Keratinocyte (primary cell): ENCODE data around the gene SLC40A1. TPM values are rescaled to one million over a fixed set of nuclear protein-coding genes. Genes with fewer than 3 reads are reported as not detected.
A peak's percentile ranks its signal among the peaks of the same experiment; 100 is the strongest.

Source experiments
- DNase-seq: peaks from one replicate; pipeline ENCODE4 v3.0.0-alpha.2; 2011; ENCODE audit warnings: low read depth, missing footprints, low spot score
- FAIRE-seq: peaks from 2 replicates; lab custom pipeline; 2011; peaks lifted over from hg19 to GRCh38; lab: Jason Lieb, UNC
- H2AFZ ChIP-seq: 2 replicates; pipeline ENCODE4 v1.6.0; 2012; ENCODE audit warnings: low read length, control low read depth, inconsistent platforms; ENCODE audit not compliant: control insufficient read depth
- H3K27ac ChIP-seq: 2 replicates; pipeline ENCODE4 v1.5.1; 2011; ENCODE audit warnings: low read length; ENCODE audit not compliant: control insufficient read depth, insufficient read depth
- H3K27me3 ChIP-seq: 3 replicates; pipeline ENCODE4 v1.6.0; 2011; ENCODE audit warnings: low read length; ENCODE audit not compliant: control insufficient read depth, insufficient read depth; ENCODE audit errors: extremely low read depth
- H3K36me3 ChIP-seq, 2 experiments: 2 replicates in 1 of 2; 3 replicates in 1 of 2; pipeline ENCODE4 v1.5.1; 2011; ENCODE audit warnings: low read length in 2 of 2, mild to moderate bottlenecking in 1 of 2; ENCODE audit not compliant: control insufficient read depth in 2 of 2, insufficient read depth in 2 of 2; ENCODE audit errors: extremely low read depth in 1 of 2
- H3K4me1 ChIP-seq: 3 replicates; pipeline ENCODE4 v1.5.1; 2011; ENCODE audit warnings: low read length; ENCODE audit not compliant: control insufficient read depth, insufficient read depth; ENCODE audit errors: extremely low read depth
- H3K4me2 ChIP-seq: 3 replicates; pipeline ENCODE4 v1.6.0; 2011; ENCODE audit warnings: low read depth, low read length; ENCODE audit not compliant: control insufficient read depth, insufficient read depth; ENCODE audit errors: extremely low read depth
- H3K4me3 ChIP-seq, 3 experiments: fragments of 200-600 bp in 1 of 3; sonication (generic) in 1 of 3; 2 replicates in 2 of 3; 3 replicates in 1 of 3; pipeline ENCODE4 v1.5.1; 2011 to 2016; ENCODE audit warnings: low read length in 3 of 3, mild to moderate bottlenecking in 3 of 3, control low read depth in 2 of 3, inconsistent platforms in 1 of 3, low read depth in 1 of 3, mixed read lengths in 1 of 3, mixed run types in 1 of 3, moderate library complexity in 1 of 3; ENCODE audit not compliant: control insufficient read depth in 2 of 3, insufficient read depth in 2 of 3; ENCODE audit errors: extremely low read depth in 1 of 3
- H3K79me2 ChIP-seq: 2 replicates; pipeline ENCODE4 v1.6.0; 2012; ENCODE audit warnings: low read length; ENCODE audit not compliant: control insufficient read depth, insufficient read depth
- H3K9ac ChIP-seq: 3 replicates; pipeline ENCODE4 v1.6.0; 2011; ENCODE audit warnings: low read length; ENCODE audit not compliant: control insufficient read depth, insufficient read depth; ENCODE audit errors: extremely low read depth
- H3K9me1 ChIP-seq: 3 replicates; pipeline ENCODE4 v1.6.0; 2011; ENCODE audit warnings: low read length; ENCODE audit not compliant: control insufficient read depth, insufficient read depth; ENCODE audit errors: extremely low read depth
- H3K9me3 ChIP-seq: 2 replicates; pipeline ENCODE4 v1.5.1; 2012; ENCODE audit warnings: low read depth, low read length; ENCODE audit not compliant: control insufficient read depth
- H4K20me1 ChIP-seq: 3 replicates; pipeline ENCODE4 v1.6.0; 2011; ENCODE audit warnings: low read length; ENCODE audit not compliant: control insufficient read depth, insufficient read depth; ENCODE audit errors: extremely low read depth
- EZH2 ChIP-seq: IDR thresholded peaks from one replicate; pipeline ENCODE4 v1.6.1; 2012; ENCODE audit warnings: inconsistent platforms, mild to moderate bottlenecking, low read length, moderate library complexity
- dilution Hi-C: fragments of 300-500 bp; cut with MboI; formaldehyde crosslinking; loops from one replicate; pipeline ENCODE4 v1.7.0; 2020; ENCODE audit warnings: low sequenced_read_pairs; ENCODE audit not compliant: extremely low pct_ligation_motif_present
- polyA plus RNA-seq, 5 experiments: library from polyadenylated mRNA; depleted of rRNA in 3 of 5; stranded (reverse) in 3 of 5; stranded (forward) in 1 of 5; unstranded in 1 of 5; fragments of >200 nt; gene quantifications; 1 replicate in 1 of 5; 2 replicates in 3 of 5; 3 replicates in 1 of 5; pipeline versions ENCODE4 v1.2.1 to v1.2.3, GENCODE V29; 2011 to 2012; ENCODE audit warnings: missing spikeins in 2 of 5, low read depth in 1 of 5, low replicate concordance in 1 of 5
- TF ChIP-seq, protein P1 (sequence below), 3 experiments: IDR thresholded peaks in 1 of 3; conservative IDR thresholded peaks in 1 of 3; optimal IDR thresholded peaks in 1 of 3; 2 replicates in 2 of 3; 3 replicates in 1 of 3; pipeline versions ENCODE3 to v1.5.1; 2011; ENCODE audit warnings: low read length in 3 of 3, mild to moderate bottlenecking in 3 of 3, moderate library complexity in 2 of 3, control low read depth in 1 of 3, inconsistent platforms in 1 of 3; ENCODE audit not compliant: insufficient read depth in 2 of 3; ENCODE audit errors: extremely low read depth in 1 of 3

SLC40A1 gene
- polyA plus RNA-seq, 1 donor (not counting 4 experiments of a cell fraction or from before 2014, with no cell fraction given), result 0.09 TPM

DNA sequence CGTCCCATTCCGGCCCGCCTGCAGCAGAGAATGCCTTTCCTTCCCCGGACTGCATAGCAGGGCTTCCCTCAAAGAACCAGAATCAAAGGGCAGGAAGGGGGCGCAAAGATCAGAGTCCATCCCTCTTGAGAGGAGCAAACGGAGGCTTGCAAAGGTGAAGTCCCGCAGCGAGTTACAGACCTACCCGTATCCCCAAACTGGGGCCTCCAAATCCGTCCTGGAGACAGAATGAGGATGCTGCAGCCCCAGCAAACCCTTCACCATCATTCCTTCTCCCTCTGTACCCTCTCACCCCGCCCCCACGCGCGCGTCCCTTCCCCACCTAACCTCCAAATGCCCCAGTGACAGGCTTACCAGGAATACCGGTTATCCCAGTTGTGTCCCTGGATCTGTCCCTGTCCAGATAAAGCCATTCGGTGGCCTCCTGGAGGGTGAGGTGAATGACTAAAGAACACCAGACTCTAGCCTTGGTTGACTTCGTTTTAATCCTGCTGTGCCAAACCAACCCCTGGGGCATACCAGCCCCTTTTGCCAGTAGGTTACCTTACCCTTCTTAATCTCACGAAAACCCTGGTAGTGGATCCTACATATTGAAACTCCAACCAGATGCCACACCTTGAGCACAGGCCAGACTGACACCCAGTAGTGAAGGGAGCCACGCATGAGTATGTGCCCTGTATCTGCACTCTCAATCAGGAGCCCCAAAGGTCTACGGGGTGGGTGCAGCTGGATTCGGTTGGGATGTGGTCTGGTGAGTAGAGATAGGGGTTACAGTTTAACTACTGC, 961 bp upstream of the SLC40A1 start:
- Histone ChIP-seq H3K4me3 (peak overlapping the region in 1 of 3 experiments; percentile 60), H3K27ac (no peak overlapping the region), H4K20me1 (no peaks in the 10 kb centered on the region), H3K27me3 (peaks cover 36% of the 10 kb centered on the region), H3K9ac (no peak overlapping the region), H3K4me2 (peak overlapping the region; percentile 90), H3K79me2 (no peaks in the 10 kb centered on the region), H3K4me1 (peaks cover 5% of the 10 kb centered on the region), H3K36me3 (no peaks in the 10 kb centered on the region), H2AFZ (no peak overlapping the region), H3K9me3 (no peaks in the 10 kb centered on the region), H3K9me1 (no peaks in the 10 kb centered on the region)
- DNase-seq, result no peak
- no peak for FAIRE-seq
- peak; percentile 80 for TF ChIP-seq EZH2
- TF ChIP-seq, protein P1, sequence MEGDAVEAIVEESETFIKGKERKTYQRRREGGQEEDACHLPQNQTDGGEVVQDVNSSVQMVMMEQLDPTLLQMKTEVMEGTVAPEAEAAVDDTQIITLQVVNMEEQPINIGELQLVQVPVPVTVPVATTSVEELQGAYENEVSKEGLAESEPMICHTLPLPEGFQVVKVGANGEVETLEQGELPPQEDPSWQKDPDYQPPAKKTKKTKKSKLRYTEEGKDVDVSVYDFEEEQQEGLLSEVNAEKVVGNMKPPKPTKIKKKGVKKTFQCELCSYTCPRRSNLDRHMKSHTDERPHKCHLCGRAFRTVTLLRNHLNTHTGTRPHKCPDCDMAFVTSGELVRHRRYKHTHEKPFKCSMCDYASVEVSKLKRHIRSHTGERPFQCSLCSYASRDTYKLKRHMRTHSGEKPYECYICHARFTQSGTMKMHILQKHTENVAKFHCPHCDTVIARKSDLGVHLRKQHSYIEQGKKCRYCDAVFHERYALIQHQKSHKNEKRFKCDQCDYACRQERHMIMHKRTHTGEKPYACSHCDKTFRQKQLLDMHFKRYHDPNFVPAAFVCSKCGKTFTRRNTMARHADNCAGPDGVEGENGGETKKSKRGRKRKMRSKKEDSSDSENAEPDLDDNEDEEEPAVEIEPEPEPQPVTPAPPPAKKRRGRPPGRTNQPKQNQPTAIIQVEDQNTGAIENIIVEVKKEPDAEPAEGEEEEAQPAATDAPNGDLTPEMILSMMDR (optimal IDR thresholded peaks at IDR 0.05 in 1 of 3, IDR thresholded peaks at IDR 0.05 in 1 of 3, conservative IDR thresholded peaks at IDR 0.05 in 1 of 3; ENCODE audit: extremely low read depth in 1 of 3, insufficient read depth in 2 of 3, low read length in 3 of 3), result no peak
- dilution Hi-C loops, result no loop called here

DNA sequence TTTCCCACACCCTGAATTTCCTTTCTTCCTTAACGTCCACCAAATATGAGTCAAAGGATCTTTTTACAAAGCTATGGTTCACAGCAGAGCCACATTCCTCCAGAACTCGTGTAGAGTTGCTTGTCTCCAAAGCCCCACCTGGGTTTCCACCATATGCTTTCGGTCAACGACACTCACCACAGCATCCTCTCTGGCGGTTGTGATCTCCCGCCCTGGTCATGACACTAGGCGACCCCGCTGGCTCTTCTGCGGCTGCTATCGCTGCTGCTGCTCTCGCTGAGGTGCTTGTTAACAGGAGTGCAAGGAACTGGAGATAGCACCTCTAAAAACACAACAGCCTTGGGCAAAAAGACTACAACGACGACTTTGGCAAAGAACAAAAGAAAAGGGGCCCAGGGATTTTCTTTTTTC, 340 bp downstream of the SLC40A1 start:
- dilution Hi-C loops, result no loop called here
- peak overlapping the region; percentile 90 for H3K4me2 ChIP-seq
- FAIRE-seq (no peak), DNase-seq (no peak)
- H3K36me3 ChIP-seq, result no peaks in the 10 kb centered on the region
- H3K9ac ChIP-seq, result no peak overlapping the region
- H3K9me3 ChIP-seq, result no peaks in the 10 kb centered on the region
- peak overlapping the region; percentile 2 for H2AFZ ChIP-seq
- H3K9me1 ChIP-seq, result no peaks in the 10 kb centered on the region
- peak overlapping the region; percentile 31 to 61 (median 60) for H3K4me3 ChIP-seq
- H3K79me2 ChIP-seq, result no peaks in the 10 kb centered on the region
- H3K27me3 ChIP-seq, result peaks cover 36% of the 10 kb centered on the region
- no peak overlapping the region for H3K27ac ChIP-seq
- H4K20me1 ChIP-seq, result no peaks in the 10 kb centered on the region
- H3K4me1 ChIP-seq, result peaks cover 5% of the 10 kb centered on the region
- peak; percentile 65 for TF ChIP-seq EZH2
- TF ChIP-seq, protein P1 (optimal IDR thresholded peaks at IDR 0.05 in 1 of 3, IDR thresholded peaks at IDR 0.05 in 1 of 3, conservative IDR thresholded peaks at IDR 0.05 in 1 of 3; ENCODE audit: extremely low read depth in 1 of 3, insufficient read depth in 2 of 3, low read length in 3 of 3), result no peak
